ENCODE measurements around the gene NFIA.

The NFIA gene

DNA sequence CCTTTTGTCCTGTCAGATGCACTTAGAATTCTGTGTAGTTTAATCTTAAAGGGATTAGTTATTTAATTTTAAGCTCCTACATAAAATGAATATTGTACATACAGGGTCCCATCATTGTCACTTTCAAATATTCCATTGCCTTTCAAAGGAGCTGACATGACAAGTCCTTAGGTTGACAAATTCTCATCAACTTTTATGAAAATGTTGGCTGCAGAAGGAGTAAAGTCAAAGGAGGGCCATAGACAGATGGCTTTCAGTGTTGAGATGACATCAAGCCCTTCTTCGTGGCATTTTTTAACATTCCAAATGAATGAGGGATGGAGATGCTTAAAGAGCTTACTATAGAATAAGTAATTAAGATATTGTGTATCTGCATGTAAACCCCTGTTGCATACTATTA is 15.4 kb downstream of the NFIA start:
- Histone ChIP-seq H3K79me2 (ENCODE audit: insufficient read depth, low read length) (no peaks in the 10 kb centered on the region), H3F3A (ENCODE audit: low read depth) (no peaks in the 10 kb centered on the region), H3K9me2 (replicated peaks; ENCODE audit: low read depth, low read length) (no peaks in the 10 kb centered on the region), H3K9me3 (ENCODE audit: insufficient read depth, low read depth, low read length) (no peaks in the 10 kb centered on the region), H3K4me3 (ENCODE audit: low read length, poor library complexity, severe bottlenecking) (no peak overlapping the region), H3K4me2 (ENCODE audit: low read depth, low read length, poor library complexity, severe bottlenecking) (no peak overlapping the region), H4K20me1 (ENCODE audit: insufficient read depth, low read length, poor library complexity, severe bottlenecking) (no peaks in the 10 kb centered on the region), H2AFZ (ENCODE audit: low read length) (0 out of 2 replicates have a peak overlapping the region, but pooled peaks have one; percentile 51), H3K4me1 (ENCODE audit: insufficient read depth, low read length, poor library complexity, severe bottlenecking) (peaks cover 6% of the 10 kb centered on the region), H3K36me3 (ENCODE audit: insufficient read depth, low read length) (no peaks in the 10 kb centered on the region), H3K27me3 (ENCODE audit: insufficient read depth, low read length, poor library complexity, severe bottlenecking) (no peaks in the 10 kb centered on the region), H3K9ac (ENCODE audit: low read depth, low read length, poor library complexity, severe bottlenecking) (no peak overlapping the region)
- TF ChIP-seq EZH2phosphoT487 (IDR thresholded peaks at IDR 0.05; ENCODE audit: borderline replicate concordance), result no peak
- TF ChIP-seq, protein P1, sequence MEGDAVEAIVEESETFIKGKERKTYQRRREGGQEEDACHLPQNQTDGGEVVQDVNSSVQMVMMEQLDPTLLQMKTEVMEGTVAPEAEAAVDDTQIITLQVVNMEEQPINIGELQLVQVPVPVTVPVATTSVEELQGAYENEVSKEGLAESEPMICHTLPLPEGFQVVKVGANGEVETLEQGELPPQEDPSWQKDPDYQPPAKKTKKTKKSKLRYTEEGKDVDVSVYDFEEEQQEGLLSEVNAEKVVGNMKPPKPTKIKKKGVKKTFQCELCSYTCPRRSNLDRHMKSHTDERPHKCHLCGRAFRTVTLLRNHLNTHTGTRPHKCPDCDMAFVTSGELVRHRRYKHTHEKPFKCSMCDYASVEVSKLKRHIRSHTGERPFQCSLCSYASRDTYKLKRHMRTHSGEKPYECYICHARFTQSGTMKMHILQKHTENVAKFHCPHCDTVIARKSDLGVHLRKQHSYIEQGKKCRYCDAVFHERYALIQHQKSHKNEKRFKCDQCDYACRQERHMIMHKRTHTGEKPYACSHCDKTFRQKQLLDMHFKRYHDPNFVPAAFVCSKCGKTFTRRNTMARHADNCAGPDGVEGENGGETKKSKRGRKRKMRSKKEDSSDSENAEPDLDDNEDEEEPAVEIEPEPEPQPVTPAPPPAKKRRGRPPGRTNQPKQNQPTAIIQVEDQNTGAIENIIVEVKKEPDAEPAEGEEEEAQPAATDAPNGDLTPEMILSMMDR (conservative IDR thresholded peaks at IDR 0.05; ENCODE audit: low read length), result no peak

DNA sequence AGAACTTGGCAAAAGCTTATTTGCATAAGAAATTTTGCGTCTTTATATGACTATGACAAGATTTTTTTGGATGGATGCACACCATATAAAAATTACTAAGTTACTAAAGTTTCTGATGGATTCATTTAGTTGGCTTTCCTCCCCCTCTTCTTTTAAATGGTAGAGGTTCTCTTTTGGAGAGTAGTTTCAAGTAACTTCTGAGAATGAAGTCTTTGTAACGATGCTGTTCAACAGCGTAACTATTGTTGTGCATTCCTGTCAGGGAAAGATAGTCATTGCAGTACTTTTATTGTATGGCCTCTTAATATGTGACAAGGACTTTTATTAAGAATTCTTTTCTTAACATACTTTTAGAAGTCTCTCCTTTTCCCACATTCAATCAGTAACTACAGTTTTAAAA is 16.0 kb downstream of the NFIA start:
- H3K4me1 ChIP-seq (ENCODE audit: insufficient read depth, low read length, poor library complexity, severe bottlenecking), result peaks cover 6% of the 10 kb centered on the region
- no peak overlapping the region for H2AFZ ChIP-seq (ENCODE audit: low read length)
- H3K36me3 ChIP-seq (ENCODE audit: insufficient read depth, low read length), result no peaks in the 10 kb centered on the region
- H3K4me3 ChIP-seq (ENCODE audit: low read length, poor library complexity, severe bottlenecking), result no peak overlapping the region
- H3K4me2 ChIP-seq (ENCODE audit: low read depth, low read length, poor library complexity, severe bottlenecking), result no peak overlapping the region
- no peaks in the 10 kb centered on the region for H3F3A ChIP-seq (ENCODE audit: low read depth)
- H3K79me2 ChIP-seq (ENCODE audit: insufficient read depth, low read length), result no peaks in the 10 kb centered on the region
- no peaks in the 10 kb centered on the region for H3K9me3 ChIP-seq (ENCODE audit: insufficient read depth, low read depth, low read length)
- H4K20me1 ChIP-seq (ENCODE audit: insufficient read depth, low read length, poor library complexity, severe bottlenecking), result no peaks in the 10 kb centered on the region
- TF ChIP-seq, protein P1 (conservative IDR thresholded peaks at IDR 0.05; ENCODE audit: low read length), result no peak
- no peak for TF ChIP-seq EZH2phosphoT487 (IDR thresholded peaks at IDR 0.05; ENCODE audit: borderline replicate concordance)
- H3K9me2 ChIP-seq (replicated peaks; ENCODE audit: low read depth, low read length), result no peaks in the 10 kb centered on the region
- no peaks in the 10 kb centered on the region for H3K27me3 ChIP-seq (ENCODE audit: insufficient read depth, low read length, poor library complexity, severe bottlenecking)
- no peak overlapping the region for H3K9ac ChIP-seq (ENCODE audit: low read depth, low read length, poor library complexity, severe bottlenecking)

DNA sequence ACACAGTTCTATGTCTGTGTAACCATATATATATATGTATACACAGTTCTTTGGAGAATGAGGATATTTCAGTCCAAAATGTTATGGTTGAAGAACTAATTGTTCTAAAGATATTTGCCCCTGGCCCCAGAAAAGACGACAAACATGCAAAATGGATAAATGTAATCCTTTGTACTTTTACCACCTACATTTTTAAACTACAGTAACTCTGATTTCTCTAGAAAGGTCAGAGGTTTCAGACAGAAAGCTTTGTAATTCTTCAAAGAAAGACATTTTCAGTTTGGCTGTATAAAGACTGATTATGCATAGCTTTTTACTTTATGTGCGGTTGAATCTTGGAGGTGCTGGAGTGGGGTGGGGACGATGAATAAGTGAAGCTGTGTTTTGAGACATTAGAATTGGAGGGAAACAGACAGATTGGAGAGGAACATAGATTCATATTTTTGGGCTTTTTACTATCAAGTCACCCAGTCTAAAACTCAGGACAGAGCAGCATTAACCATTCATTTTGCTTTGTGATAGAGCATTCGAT is 16.6 kb downstream of the NFIA start:
- Histone ChIP-seq H3K36me3 (ENCODE audit: insufficient read depth, low read length) (no peaks in the 10 kb centered on the region), H3K4me1 (ENCODE audit: insufficient read depth, low read length, poor library complexity, severe bottlenecking) (peaks cover 8% of the 10 kb centered on the region), H2AFZ (ENCODE audit: low read length) (peak overlapping the region; percentile 13; the same call in 1 of the 2 replicates), H4K20me1 (ENCODE audit: insufficient read depth, low read length, poor library complexity, severe bottlenecking) (no peaks in the 10 kb centered on the region), H3K4me2 (ENCODE audit: low read depth, low read length, poor library complexity, severe bottlenecking) (no peak overlapping the region), H3F3A (ENCODE audit: low read depth) (no peaks in the 10 kb centered on the region), H3K9me3 (ENCODE audit: insufficient read depth, low read depth, low read length) (no peaks in the 10 kb centered on the region), H3K4me3 (ENCODE audit: low read length, poor library complexity, severe bottlenecking) (no peak overlapping the region), H3K9ac (ENCODE audit: low read depth, low read length, poor library complexity, severe bottlenecking) (no peak overlapping the region), H3K79me2 (ENCODE audit: insufficient read depth, low read length) (no peaks in the 10 kb centered on the region), H3K9me2 (replicated peaks; ENCODE audit: low read depth, low read length) (no peaks in the 10 kb centered on the region), H3K27me3 (ENCODE audit: insufficient read depth, low read length, poor library complexity, severe bottlenecking) (no peaks in the 10 kb centered on the region)
- no peak for TF ChIP-seq EZH2phosphoT487 (IDR thresholded peaks at IDR 0.05; ENCODE audit: borderline replicate concordance)
- TF ChIP-seq, protein P1 (conservative IDR thresholded peaks at IDR 0.05; ENCODE audit: low read length), result no peak

Data from Loucy (cell line).